H9 (cell line): Measurements from ENCODE around the gene CCL21. TPM values are rescaled to one million over a fixed set of nuclear protein-coding genes. Genes with fewer than 3 reads are reported as not detected.

Source experiments
- DNase-seq: peaks from one replicate; pipeline ENCODE4 v3.0.0-alpha.2; 2017
- H2AFZ ChIP-seq: one replicate; pipeline ENCODE4 v1.6.1; 2013; ENCODE audit warnings: mild to moderate bottlenecking, low read length, control low read depth, moderate library complexity
- H2AK5ac ChIP-seq: 2 replicates; pipeline ENCODE4 v1.6.1; 2013; ENCODE audit warnings: low read length, control low read depth, mixed read lengths; ENCODE audit not compliant: insufficient read length
- H2BK120ac ChIP-seq: one replicate; pipeline ENCODE4 v1.6.1; 2013; ENCODE audit warnings: low read depth, mild to moderate bottlenecking, low read length, control low read depth, inconsistent platforms; ENCODE audit not compliant: poor library complexity, severe bottlenecking
- H2BK12ac ChIP-seq: 2 replicates; pipeline ENCODE4 v1.6.1; 2013; ENCODE audit warnings: low read length, control low read depth, mixed read lengths, low read depth; ENCODE audit not compliant: insufficient read length
- H2BK15ac ChIP-seq: 2 replicates; pipeline ENCODE4 v1.6.1; 2013; ENCODE audit warnings: low read depth, low read length, control low read depth
- H2BK20ac ChIP-seq: one replicate; pipeline ENCODE4 v1.6.1; 2013; ENCODE audit warnings: low read depth, mild to moderate bottlenecking, low read length, control low read depth, inconsistent platforms; ENCODE audit not compliant: poor library complexity, severe bottlenecking
- H2BK5ac ChIP-seq: 2 replicates; pipeline ENCODE4 v1.6.1; 2013; ENCODE audit warnings: low read length, control low read depth, mixed read lengths; ENCODE audit not compliant: insufficient read length
- H3K14ac ChIP-seq: 2 replicates; pipeline ENCODE4 v1.6.1; 2013; ENCODE audit warnings: low read length, control low read depth; ENCODE audit not compliant: insufficient read depth
- H3K18ac ChIP-seq: 2 replicates; pipeline ENCODE4 v1.6.1; 2013; ENCODE audit warnings: low read depth, mild to moderate bottlenecking, mixed read lengths, low read length, control low read depth; ENCODE audit not compliant: insufficient read length
- H3K23ac ChIP-seq: 2 replicates; pipeline ENCODE4 v1.6.1; 2013; ENCODE audit warnings: low read length, control low read depth, mixed read lengths, low read depth; ENCODE audit not compliant: insufficient read length
- H3K23me2 ChIP-seq: 2 replicates; pipeline ENCODE4 v1.6.1; 2013; ENCODE audit warnings: low read depth, mild to moderate bottlenecking, mixed read lengths, low read length, control low read depth; ENCODE audit not compliant: insufficient read length, poor library complexity, severe bottlenecking
- H3K27ac ChIP-seq: 2 replicates; pipeline ENCODE4 v1.5.1; 2013; ENCODE audit warnings: low read length, control low read depth, mixed read lengths, low read depth; ENCODE audit not compliant: insufficient read length
- H3K27me3 ChIP-seq: 2 replicates; pipeline ENCODE4 v1.6.1; 2013; ENCODE audit warnings: low read length, control low read depth, inconsistent platforms; ENCODE audit not compliant: insufficient read depth
- H3K4ac ChIP-seq: 2 replicates; pipeline ENCODE4 v1.6.1; 2013; ENCODE audit warnings: low read depth, mild to moderate bottlenecking, control low read depth, inconsistent platforms, low read length, moderate library complexity
- H3K4me1 ChIP-seq: 2 replicates; pipeline ENCODE4 v1.6.1; 2013; ENCODE audit warnings: low read length, control low read depth, inconsistent platforms; ENCODE audit not compliant: insufficient read depth
- H3K4me2 ChIP-seq: 2 replicates; pipeline ENCODE4 v1.6.1; 2013; ENCODE audit warnings: low read length, control low read depth, mixed read lengths; ENCODE audit not compliant: insufficient read length, insufficient read depth
- H3K56ac ChIP-seq: 2 replicates; pipeline ENCODE4 v1.6.1; 2013; ENCODE audit warnings: low read depth, mild to moderate bottlenecking, mixed read lengths, low read length, control low read depth; ENCODE audit not compliant: insufficient read length
- H3K79me1 ChIP-seq: 2 replicates; pipeline ENCODE4 v1.6.1; 2013; ENCODE audit warnings: low read depth, mild to moderate bottlenecking, moderate library complexity, low read length, control low read depth, inconsistent platforms; ENCODE audit not compliant: insufficient read depth, poor library complexity, severe bottlenecking
- H3K79me2 ChIP-seq: 2 replicates; pipeline ENCODE4 v1.6.1; 2013; ENCODE audit warnings: low read length, control low read depth, inconsistent platforms; ENCODE audit not compliant: insufficient read depth
- H3K9ac ChIP-seq: 2 replicates; pipeline ENCODE4 v1.6.1; 2013; ENCODE audit warnings: low read length, control low read depth, mixed read lengths; ENCODE audit not compliant: insufficient read length; ENCODE audit errors: extremely low read depth
- H3K9me3 ChIP-seq: one replicate; pipeline ENCODE4 v1.6.1; 2013; ENCODE audit warnings: low read depth, low read length, inconsistent platforms; ENCODE audit not compliant: control insufficient read depth
- H3T11ph ChIP-seq: one replicate; pipeline ENCODE4 v1.6.1; 2013; ENCODE audit warnings: mild to moderate bottlenecking, low read length, control low read depth, inconsistent platforms
- H4K20me1 ChIP-seq: one replicate; pipeline ENCODE4 v1.6.1; 2013; ENCODE audit not compliant: control insufficient read depth, insufficient read length, insufficient read depth
- H4K5ac ChIP-seq: 2 replicates; pipeline ENCODE4 v1.6.1; 2013; ENCODE audit warnings: low read depth, mild to moderate bottlenecking, mixed read lengths, low read length, control low read depth; ENCODE audit not compliant: insufficient read length
- H4K8ac ChIP-seq: replicated peaks from 2 replicates; pipeline ENCODE4 v1.6.1; 2013; ENCODE audit warnings: low read length, control low read depth, mixed read lengths, low read depth; ENCODE audit not compliant: insufficient read length
- H4K91ac ChIP-seq: 2 replicates; pipeline ENCODE4 v1.6.1; 2013; ENCODE audit warnings: low read depth, mild to moderate bottlenecking, moderate library complexity, mixed read lengths, low read length, control low read depth; ENCODE audit not compliant: insufficient read length
- H3K27ac Mint-ChIP-seq, 3 experiments: 2 replicates in 2 of 3; 3 replicates in 1 of 3; pipeline ENCODE4 v1.8.0; 2020 to 2021; ENCODE audit warnings: mixed read lengths in 3 of 3, mild to moderate bottlenecking in 1 of 3, moderate library complexity in 1 of 3
- H3K27me3 Mint-ChIP-seq: 2 replicates; pipeline ENCODE4 v1.8.0; 2021; ENCODE audit warnings: low read depth, mild to moderate bottlenecking, moderate library complexity, mixed read lengths
- H3K36me3 Mint-ChIP-seq, 3 experiments: 2 replicates in 2 of 3; 3 replicates in 1 of 3; pipeline ENCODE4 v1.8.0; 2020 to 2021; ENCODE audit warnings: low read depth in 3 of 3, mixed read lengths in 3 of 3; ENCODE audit not compliant: insufficient read depth in 1 of 3
- H3K4me1 Mint-ChIP-seq, 2 experiments: 2 replicates each; pipeline ENCODE4 v1.8.0; 2020; ENCODE audit warnings: mixed read lengths in 2 of 2
- H3K4me3 Mint-ChIP-seq, 2 experiments: 2 replicates in 1 of 2; 3 replicates in 1 of 2; pipeline ENCODE4 v1.8.0; 2020 to 2021; ENCODE audit warnings: mild to moderate bottlenecking in 2 of 2, mixed read lengths in 2 of 2, moderate library complexity in 1 of 2
- H3K9me3 Mint-ChIP-seq, 2 experiments: 2 replicates in 1 of 2; 3 replicates in 1 of 2; pipeline ENCODE4 v1.8.0; 2020; ENCODE audit warnings: mild to moderate bottlenecking in 2 of 2, mixed read lengths in 2 of 2, moderate library complexity in 1 of 2
- CTCF ChIP-seq: fragments of 200-600 bp; sonication (generic); conservative IDR thresholded peaks from 3 replicates; pipeline ENCODE4 v1.8.0; 2021; ENCODE audit warnings: antibody characterized with exemption, mild to moderate bottlenecking
- total RNA-seq: library from RNA; stranded (reverse); gene quantifications from 2 replicates; pipeline ENCODE4 v1.2.1, GENCODE V29; 2021

Gene CCL21
- total RNA-seq, 1 experiment from 2014 or later = not detected

- Histone ChIP-seq H2BK20ac (no peak overlapping the region), H3K79me2 (no peaks in the 10 kb centered on the region), H3K4ac (no peak overlapping the region), H3K4me1 (no peaks in the 10 kb centered on the region), H3K9ac (no peak overlapping the region), H3K4me2 (no peak overlapping the region), H3K18ac (no peak overlapping the region), H3K27ac (no peak overlapping the region), H3K27me3 (no peaks in the 10 kb centered on the region), H4K20me1 (no peaks in the 10 kb centered on the region), H2BK5ac (no peak overlapping the region), H2BK120ac (no peak overlapping the region), H2AFZ (no peak overlapping the region), H3T11ph (no peak overlapping the region), H3K9me3 (no peaks in the 10 kb centered on the region), H2BK12ac (no peak overlapping the region), H4K8ac (no peak overlapping the region), H3K23ac (no peak overlapping the region), H3K23me2 (no peaks in the 10 kb centered on the region), H4K5ac (no peak overlapping the region), H3K56ac (no peak overlapping the region), H4K91ac (no peak overlapping the region), H2AK5ac (no peak overlapping the region), H3K79me1 (no peaks in the 10 kb centered on the region), H2BK15ac (no peak overlapping the region), H3K14ac (no peak overlapping the region)
- Mint-ChIP-seq H3K9me3 (no peaks in the 10 kb centered on the region; a peak in 1 of 5 replicates), H3K27me3 (peaks cover 17% of the 10 kb centered on the region), H3K27ac (no peak overlapping the region; a peak in 1 of 7 replicates), H3K4me3 (no peak overlapping the region), H3K4me1 (no peaks in the 10 kb centered on the region), H3K36me3 (no peaks in the 10 kb centered on the region; a peak in 1 of 7 replicates)
- TF ChIP-seq CTCF = no peak
- no peak for DNase-seq
These were observed 4.1 kb upstream of the CCL21 start for GRCh38 chr9:34714007-34714406.
